Activated CD8-positive, alpha-beta memory T cell treated with anti-CD3 and anti-CD28 coated beads, Interleukin-2, amount 50 U/mL, for 4 hours (primary cell): Measurements from ENCODE around the gene SLC6A18.

ENCODE experiments used
- DNase-seq: peaks from one replicate; pipeline ENCODE4 v3.0.0-alpha.2; 2020

Gene SLC6A18

DNA sequence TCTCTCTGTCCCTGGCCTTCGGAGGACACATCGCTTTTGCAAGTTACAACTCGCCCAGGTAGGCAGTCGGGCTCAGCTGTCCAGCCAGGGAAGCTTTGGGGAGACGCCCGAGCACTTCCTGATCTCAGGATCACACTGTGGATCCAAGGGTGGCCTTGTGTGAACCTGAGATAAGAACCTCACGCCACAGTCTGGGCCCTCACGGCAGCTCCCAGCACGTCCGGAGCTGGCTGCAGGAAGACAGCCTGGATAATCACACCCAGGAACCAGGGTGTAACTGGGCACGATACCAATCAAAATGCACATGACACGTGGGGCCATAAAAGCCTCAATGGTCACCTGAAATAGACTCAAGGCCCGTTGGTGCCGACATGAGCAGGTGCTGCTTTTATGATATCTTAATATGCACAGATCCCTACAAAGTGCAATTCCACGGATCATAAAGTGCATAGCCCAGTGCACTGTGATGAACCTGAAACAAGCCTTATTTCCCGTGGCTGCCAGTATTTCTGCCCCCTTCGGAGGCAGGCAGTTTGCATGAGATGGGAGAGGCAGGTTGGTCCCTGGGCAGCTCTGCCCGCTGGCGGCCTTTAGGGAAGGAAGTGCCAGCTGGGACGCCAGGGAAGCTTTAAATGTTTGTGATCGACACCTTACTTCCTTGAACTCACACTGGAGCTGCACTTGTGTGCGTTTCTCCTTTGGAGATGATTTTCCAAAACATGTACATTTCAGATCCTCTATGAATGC lies 14.5 kb downstream of the SLC6A18 start:
- no peak for DNase-seq

DNA sequence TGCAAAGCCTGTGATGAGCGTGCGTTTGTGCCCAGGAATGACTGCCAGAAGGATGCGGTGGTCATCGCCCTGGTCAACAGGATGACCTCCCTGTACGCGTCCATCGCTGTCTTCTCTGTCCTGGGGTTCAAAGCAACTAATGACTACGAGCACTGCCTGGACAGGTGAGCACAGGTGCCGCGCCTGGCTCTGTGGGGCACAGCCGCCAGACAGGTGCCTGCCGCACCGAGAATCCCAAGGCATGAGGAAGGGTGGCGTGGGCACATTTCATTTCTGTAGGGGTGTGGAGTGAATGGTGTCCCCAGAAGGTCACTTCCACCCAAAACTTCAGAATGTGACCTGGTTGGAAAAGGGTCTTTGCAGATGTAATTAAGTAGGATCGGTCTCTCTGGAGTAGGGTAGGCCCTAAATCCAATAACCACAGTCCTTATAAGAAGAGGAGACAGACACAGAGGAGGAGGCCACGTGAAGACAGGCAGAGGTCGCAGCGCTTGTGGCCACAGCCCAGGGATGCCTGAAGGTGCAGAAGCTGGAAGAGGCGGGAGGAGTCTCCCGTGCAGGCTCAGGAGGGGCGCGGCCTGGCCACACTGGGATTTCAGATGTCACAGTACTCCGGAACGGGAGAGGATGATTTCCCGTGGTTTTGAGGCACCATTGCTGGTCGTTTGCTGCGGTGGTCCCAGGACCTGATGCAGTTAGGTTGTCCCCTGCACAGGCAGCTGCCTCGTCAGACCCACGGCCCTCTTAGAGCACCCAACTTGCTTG lies 15.5 kb downstream of the SLC6A18 start:
- DNase-seq: no peak

- no peak for DNase-seq
Measured at GRCh38 chr5:1241509-1242080, 16.4 kb downstream of the SLC6A18 start.

DNA sequence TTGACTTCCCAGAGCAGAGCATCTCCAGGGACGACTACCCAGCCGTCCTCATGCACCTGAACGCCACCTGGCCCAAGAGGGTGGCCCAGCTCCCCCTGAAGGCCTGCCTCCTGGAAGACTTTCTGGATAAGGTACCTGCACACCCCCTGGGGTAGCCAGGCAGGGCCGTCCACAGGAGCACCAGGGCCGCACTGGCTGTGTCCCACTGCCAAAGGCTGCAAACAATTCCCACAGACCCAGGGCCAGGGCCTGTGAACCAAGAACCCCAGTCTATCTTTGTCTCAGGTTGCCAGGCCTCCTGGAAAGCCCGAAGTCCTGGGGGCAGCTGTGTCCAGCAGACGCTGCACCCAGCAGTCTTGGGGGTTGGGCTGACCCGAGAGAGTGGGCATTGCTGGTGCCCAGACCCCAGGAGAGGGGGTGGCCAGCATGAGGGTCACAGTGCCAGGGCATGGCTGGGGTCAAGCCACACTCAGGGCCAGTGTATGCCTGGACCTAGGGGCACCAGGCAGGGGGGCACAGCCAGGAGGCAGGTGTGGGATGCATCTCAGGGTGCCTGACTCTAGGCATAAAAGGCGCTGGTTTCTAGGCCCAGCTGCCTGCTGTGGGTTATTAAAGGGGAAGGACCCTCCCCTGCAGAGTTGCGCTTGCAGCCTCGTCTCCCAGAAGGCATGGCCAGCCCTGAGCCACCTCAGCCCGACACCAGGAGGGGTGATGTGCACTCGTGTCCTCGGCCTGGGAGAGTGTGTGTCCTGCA lies 17.7 kb downstream of the SLC6A18 start:
- no peak for DNase-seq

GRCh38 chr5:1243487-1244130 lies 18.4 kb downstream of the SLC6A18 start:
- no peak for DNase-seq

- DNase-seq: no peak
Measured at GRCh38 chr5:1244255-1244654, 19.1 kb downstream of the SLC6A18 start.

DNA sequence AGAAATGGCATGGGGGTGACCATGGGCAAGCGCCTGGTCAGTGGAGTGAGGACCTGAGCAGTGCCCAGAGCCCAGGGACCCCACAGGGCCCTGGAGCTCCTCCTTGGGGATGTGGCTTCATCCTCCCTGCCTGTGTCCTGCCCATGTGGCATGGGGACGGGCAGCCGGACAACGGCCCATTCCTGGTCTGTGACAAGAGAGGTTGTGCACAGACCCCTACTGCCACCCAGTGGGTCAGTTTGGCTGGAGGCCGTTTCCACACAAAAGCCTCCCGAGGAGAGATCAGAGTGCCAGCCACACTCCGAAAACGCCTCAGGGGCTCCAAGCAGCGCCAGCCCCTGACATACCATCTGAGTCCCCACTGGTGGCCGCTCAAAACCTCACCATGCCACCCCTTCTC lies 19.8 kb downstream of the SLC6A18 start:
- no peak for DNase-seq

- no peak for DNase-seq
Measured at GRCh38 chr5:1245905-1246576, 20.9 kb downstream of the SLC6A18 start.

GRCh38 chr5:1246711-1247431 lies 21.7 kb downstream of the SLC6A18 start:
- no peak for DNase-seq

- DNase-seq: no peak
Measured at GRCh38 chr5:1247811-1248210, 22.6 kb downstream of the SLC6A18 start.

DNA sequence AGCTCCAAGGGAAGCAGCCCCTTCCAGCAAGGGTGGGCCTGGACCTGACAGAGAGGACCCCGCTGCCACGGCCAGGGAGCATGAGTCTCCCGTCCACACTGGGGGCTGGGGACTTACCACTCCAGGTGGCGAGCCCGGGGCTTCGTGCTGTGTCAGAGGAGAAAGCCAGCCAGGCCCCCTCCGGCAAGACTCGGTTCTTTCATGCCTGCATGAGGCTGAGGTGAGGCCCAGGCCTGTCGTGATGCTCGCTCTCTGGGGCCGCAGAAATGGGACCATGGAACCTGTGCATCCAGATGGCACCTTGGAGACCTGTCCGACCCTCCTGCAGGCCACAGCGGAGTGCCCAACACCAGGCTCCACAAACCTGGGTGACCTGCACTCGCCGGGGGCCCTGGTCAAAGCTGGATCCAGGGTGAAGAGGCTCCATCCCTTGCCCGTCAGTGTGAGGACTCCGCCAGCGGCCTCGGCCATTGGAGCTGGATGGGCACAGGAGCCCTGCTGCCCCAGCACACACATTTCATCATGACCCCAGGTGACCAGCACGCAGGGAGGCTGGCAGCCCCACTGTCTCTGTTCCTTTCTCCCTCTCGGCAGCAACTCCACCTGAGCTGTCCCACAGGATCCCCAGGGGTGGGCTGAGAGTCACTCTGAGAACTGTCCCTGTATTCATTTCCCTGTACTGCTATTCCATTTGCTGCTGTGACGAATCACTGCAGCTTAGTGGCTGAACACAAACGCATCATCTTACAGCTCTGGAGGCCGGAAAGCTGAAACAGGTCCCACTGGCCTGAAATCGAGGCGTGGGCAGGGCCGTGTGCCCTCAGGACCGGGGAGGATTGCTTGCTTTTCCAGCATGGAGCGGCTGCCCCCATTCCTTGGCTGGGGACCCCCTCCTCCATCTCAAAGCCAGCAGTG lies 24.4 kb downstream of the SLC6A18 start:
- DNase-seq: no peak

GRCh38 chr5:1251678-1252580 lies 26.7 kb downstream of the SLC6A18 start:
- no peak for DNase-seq

GRCh38 chr5:1252681-1253080 lies 27.5 kb downstream of the SLC6A18 start:
- DNase-seq: no peak

DNA sequence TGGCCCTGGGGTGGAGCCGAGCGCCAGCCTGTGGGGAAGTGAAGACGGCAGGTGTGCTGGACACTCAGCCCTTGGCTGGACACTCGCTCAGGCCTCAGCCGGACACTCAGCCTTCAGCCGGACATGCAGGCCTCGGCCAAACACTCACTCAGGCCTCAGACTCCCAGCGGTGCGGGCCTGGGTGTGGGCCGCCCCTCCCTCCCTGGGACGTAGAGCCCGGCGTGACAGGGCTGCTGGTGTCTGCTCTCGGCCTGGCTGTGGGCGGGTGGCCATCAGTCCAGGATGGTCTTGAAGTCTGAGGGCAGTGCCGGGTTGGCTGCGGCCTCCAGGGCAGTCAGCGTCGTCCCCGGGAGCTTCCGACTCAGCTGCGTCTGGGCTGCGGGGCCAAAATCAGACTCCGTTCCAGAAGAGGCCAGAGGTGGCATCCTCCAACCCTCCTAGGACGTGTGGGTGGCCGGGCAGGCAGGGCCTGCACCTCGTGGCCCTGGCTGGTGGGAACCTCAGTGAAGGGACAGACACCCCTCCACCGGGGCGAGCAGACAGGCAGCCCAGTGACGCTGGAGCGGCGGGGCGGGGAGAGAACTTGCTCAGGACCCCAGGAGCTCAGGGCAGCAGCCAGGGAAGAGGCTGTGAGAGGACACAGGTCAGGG lies 28.4 kb downstream of the SLC6A18 start:
- no peak for DNase-seq

DNA sequence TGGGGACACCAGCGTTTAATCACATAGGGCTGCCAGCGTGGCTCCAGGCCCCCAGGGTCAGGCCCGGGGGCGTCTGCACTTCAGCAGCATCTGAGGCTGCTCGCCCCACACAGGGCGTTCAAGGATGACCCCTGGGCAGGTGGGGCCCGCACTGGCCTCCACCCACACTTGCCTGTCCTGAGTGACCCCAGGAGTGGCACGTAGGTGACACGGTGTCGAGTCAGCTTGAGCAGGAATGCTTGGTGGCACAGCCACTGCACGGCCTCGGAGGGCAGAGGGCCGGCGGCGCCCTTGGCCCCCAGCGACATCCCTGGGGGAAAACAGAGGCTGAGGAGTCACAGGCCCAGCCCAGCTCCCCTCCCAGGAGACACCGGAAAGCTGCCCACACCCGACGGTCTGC lies 29.0 kb downstream of the SLC6A18 start:
- DNase-seq: no peak

DNA sequence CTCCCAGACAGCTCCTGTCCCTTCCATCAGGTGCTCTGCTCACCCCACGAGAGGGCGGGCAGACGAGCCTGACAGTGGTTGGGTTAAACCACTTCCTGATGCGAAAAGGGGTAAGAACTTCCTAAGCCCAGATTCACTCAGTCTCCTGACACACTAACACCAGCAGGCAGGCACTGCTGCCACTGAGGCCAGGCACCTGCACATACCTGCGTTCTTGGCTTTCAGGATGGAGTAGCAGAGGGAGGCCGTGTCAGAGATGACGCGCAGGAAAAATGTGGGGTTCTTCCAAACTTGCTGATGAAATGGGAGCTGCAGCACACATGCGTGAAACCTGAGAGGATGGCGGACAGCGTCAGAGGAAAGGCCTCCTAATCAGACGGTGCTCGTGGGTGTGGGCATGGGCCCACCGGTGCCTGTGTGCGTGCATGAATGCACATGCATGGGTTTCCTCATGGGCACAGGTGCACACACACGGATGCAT lies 29.9 kb downstream of the SLC6A18 start:
- peak; percentile 38 for DNase-seq

DNA sequence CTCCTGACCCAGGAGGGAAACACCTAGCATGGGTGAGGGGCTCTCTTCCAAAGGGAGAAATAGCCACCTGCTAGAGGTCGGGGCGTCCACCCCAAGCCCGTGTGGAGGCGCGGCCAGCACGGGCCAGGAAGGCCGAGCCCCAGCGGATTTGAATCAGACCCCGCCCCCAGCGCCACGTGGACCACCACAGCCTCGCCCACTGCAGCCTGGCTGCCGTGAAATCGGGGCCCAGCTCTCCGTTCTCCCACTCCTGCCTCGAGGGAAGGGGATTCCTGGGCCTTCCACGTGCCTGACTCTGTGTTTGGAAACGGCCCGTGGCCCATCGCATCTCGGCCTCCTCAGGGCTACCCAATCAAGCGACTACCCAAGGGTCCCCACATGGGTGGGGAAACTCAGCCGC lies 31.6 kb downstream of the SLC6A18 start:
- DNase-seq: no peak

GRCh38 chr5:1257363-1257762 lies 32.2 kb downstream of the SLC6A18 start:
- DNase-seq: no peak

- no peak for DNase-seq
Measured at GRCh38 chr5:1257841-1258240, 32.7 kb downstream of the SLC6A18 start.
